Uterus (tissue), 4 donors: Measurements from ENCODE around the gene NUP88. TPM values are rescaled to one million over a fixed set of nuclear protein-coding genes. Genes with fewer than 3 reads are reported as not detected.

ENCODE experiments used
- DNase-seq, 2 donors: peaks; one replicate each; pipeline ENCODE4 v3.0.0-alpha.2; 2019 to 2020
- H3K27ac ChIP-seq, 2 donors: fragments of 200-600 bp; sonication (generic); 1 replicate in 1 of 2; 2 replicates in 1 of 2; pipeline ENCODE4 v1.5.1; 2016 to 2018
- H3K27me3 ChIP-seq, 2 donors: fragments of 200-600 bp; sonication (generic); one replicate each; pipeline ENCODE4 v1.5.1; 2018 to 2019; ENCODE audit warnings: control low read depth in 1 of 2
- H3K36me3 ChIP-seq, 2 donors: fragments of 200-600 bp; sonication (generic); one replicate each; pipeline ENCODE4 v1.5.1; 2019; ENCODE audit warnings: control low read depth in 1 of 2
- H3K4me1 ChIP-seq, 2 donors: fragments of 200-600 bp; sonication (generic); one replicate each; pipeline ENCODE4 v1.5.1; 2018 to 2019; ENCODE audit warnings: control low read depth in 1 of 2
- H3K4me3 ChIP-seq, 2 donors: fragments of 200-600 bp; sonication (generic); 1 replicate in 1 of 2; 2 replicates in 1 of 2; pipeline ENCODE4 v1.5.1; 2018 to 2019; ENCODE audit warnings: mild to moderate bottlenecking in 1 of 2
- H3K9me3 ChIP-seq, 2 donors: fragments of 200-600 bp; sonication (generic); one replicate each; pipeline ENCODE4 v1.5.1; 2019; ENCODE audit warnings: control low read depth in 1 of 2
- POLR2A ChIP-seq, 2 donors: fragments of 450-650 bp; IDR thresholded peaks; one replicate each; pipeline ENCODE4 v1.6.1; 2016; ENCODE audit warnings: antibody characterized with exemption in 2 of 2, mild to moderate bottlenecking in 1 of 2, moderate library complexity in 1 of 2
- intact Hi-C: fragments of 100-400 bp; cut with DNase I; formaldehyde crosslinking; loops from one replicate; pipeline ENCODE4 v1.15.1; 2023; ENCODE audit warnings: low total_unique reads
- total RNA-seq, 4 donors: library from RNA; depleted of rRNA in 3 of 4; stranded (reverse); fragments of >200 nt in 3 of 4; gene quantifications; one replicate each; pipeline versions ENCODE4 v1.1.0 to v1.2.4, GENCODE V29; 2014 to 2023
- TF ChIP-seq, protein P1 (sequence below), 4 experiments: fragments of 200-600 bp in 2 of 4; fragments of 450-650 bp in 2 of 4; sonication (generic) in 2 of 4; IDR thresholded peaks; one replicate each; pipeline ENCODE4 v1.5.1; 2016 to 2019; ENCODE audit warnings: antibody characterized with exemption in 4 of 4, mild to moderate bottlenecking in 2 of 4, moderate library complexity in 1 of 4
- donor health status: DM: yes; HTN: yes; CAD: no.

The NUP88 gene
- total RNA-seq, 4 donors from 2014 or later = 24.7 to 69.8 (median 52.3) TPM

DNA sequence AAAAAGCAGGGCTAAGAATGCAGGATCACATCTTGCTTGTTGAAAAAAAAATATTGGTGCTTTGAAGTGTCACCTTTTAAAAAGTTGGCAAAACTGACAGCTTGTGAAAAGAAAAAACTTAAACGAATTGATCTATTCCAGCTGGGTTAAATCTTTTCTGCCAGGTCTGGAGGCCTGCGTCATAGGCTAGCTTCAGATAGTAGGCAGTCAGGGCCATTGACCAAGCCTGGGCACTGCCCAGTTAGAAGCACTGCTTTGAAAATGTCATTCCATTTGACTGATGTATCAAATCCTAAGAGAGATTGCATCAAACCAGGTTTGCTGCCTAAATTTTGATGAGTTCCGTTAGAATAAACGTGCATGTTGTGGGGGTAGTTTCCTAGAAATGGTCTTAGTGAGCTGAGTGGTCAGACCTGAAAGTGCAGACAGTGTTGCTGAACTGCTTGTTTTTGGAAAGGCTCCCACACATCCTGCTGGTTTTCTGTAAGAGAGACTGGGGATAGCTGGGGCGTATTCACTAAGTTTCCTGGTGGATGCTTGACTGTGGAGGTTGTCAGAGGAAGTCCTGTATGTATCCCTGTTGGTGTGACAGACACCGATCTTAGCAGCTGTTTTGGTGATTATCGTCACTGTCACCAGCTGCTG lies 38.8 kb downstream of the NUP88 start:
- Histone ChIP-seq H3K36me3 (no peaks in the 10 kb centered on the region), H3K4me1 (no peaks in the 10 kb centered on the region), H3K9me3 (no peaks in the 10 kb centered on the region), H3K27me3 (no peaks in the 10 kb centered on the region), H3K4me3 (no peak overlapping the region), H3K27ac (no peak overlapping the region)
- intact Hi-C loops = no loop called here
- no peak for DNase-seq
- no peak for TF ChIP-seq POLR2A (IDR thresholded peaks at IDR 0.05)
- TF ChIP-seq, protein P1, sequence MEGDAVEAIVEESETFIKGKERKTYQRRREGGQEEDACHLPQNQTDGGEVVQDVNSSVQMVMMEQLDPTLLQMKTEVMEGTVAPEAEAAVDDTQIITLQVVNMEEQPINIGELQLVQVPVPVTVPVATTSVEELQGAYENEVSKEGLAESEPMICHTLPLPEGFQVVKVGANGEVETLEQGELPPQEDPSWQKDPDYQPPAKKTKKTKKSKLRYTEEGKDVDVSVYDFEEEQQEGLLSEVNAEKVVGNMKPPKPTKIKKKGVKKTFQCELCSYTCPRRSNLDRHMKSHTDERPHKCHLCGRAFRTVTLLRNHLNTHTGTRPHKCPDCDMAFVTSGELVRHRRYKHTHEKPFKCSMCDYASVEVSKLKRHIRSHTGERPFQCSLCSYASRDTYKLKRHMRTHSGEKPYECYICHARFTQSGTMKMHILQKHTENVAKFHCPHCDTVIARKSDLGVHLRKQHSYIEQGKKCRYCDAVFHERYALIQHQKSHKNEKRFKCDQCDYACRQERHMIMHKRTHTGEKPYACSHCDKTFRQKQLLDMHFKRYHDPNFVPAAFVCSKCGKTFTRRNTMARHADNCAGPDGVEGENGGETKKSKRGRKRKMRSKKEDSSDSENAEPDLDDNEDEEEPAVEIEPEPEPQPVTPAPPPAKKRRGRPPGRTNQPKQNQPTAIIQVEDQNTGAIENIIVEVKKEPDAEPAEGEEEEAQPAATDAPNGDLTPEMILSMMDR (IDR thresholded peaks at IDR 0.05) = no peak

DNA sequence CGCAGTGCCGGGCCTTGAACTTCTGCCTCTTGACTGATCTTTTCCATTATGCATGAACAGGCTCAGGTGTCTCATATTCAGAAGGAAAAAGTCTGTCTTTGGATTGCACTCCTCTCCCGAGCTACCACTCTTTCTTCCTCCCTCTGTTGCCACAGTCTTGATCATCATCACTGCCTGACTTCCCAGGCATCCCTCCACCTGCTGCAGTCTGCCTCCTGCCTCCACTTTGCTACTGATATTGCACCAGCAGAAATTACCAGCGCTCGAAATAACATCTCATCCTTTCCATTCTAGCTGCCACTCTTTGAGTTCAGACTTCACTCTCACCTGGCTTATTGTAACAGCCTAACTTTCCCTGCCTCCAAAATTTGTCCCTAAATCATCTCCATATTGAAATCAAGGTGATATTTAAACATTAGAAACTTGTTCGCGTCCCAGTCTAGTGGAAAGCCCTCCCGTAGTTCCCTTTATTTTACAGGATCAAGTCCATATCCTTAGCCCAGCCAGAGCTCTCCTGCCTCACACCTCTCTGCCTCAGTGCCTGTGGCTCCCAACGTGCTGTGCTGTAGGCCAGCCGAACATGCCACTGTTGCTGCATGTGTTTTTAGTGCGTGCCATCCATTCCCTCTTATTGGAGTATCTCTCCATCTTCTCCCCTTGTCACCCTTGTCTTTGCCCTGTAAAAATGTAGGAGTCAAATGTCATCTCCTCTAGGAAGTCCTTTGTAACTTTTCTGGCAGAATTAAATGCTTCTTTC lies 39.9 kb downstream of the NUP88 start:
- no peak overlapping the region for H3K4me3 ChIP-seq
- H3K9me3 ChIP-seq = no peaks in the 10 kb centered on the region
- H3K4me1 ChIP-seq = no peaks in the 10 kb centered on the region
- H3K27ac ChIP-seq = no peak overlapping the region
- TF ChIP-seq POLR2A (IDR thresholded peaks at IDR 0.05) = no peak
- TF ChIP-seq, protein P1 (IDR thresholded peaks at IDR 0.05) = no peak
- no peaks in the 10 kb centered on the region for H3K36me3 ChIP-seq
- H3K27me3 ChIP-seq = no peaks in the 10 kb centered on the region
- intact Hi-C loops = no loop called here
- no peak for DNase-seq

DNA sequence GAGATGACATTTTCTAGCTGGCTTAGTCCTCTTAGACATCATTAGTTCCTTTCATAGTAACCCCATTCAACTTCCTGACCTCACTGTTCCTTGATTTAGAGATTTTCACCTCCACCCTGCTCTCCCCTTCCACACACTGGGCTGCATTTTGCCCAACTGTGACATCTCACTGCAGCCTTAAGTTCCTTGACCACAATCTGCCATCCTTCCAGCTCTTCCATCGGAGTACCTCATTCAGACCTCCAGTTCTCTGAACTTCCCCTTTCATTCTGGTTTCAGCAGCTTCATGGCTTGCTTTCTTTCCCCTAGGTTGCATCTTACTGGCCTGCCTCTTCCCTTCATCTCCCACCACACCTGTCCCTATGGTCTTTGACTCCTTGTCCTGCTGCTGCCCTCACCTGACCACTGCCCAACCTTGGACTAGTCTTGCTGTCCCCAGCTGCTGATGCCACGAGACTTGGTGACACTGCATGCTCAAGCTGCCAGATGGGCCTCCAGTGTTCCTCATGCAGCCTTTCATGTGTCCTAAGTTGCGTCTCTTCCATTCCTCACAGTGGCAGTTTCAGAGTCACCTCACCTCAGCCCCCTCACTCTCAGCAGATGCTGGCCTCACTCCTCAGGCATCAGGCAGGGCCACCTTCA lies 40.8 kb downstream of the NUP88 start:
- no peaks in the 10 kb centered on the region for H3K4me1 ChIP-seq
- intact Hi-C loops = no loop called here

DNA sequence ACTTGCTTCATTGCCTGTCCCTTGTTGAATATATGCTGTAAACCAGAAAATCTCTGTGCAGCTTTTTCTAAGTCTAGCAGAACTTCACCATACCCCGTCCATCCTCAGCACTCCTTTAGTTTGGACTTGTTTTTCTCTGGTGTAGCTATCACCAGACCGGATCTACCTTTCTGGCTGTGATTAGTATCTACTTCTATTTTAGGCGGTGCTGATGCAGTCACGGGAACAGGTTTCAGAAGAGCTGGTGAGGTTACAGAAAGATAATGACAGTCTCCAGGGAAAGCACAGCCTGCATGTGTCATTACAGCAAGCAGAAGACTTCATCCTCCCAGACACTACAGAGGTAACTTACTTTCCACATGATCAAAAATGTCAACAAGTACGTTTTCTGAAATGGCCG lies 46.4 kb downstream of the NUP88 start:
- no peak overlapping the region for H3K4me3 ChIP-seq
- no peak overlapping the region for H3K27ac ChIP-seq
- no peak for DNase-seq
- intact Hi-C loops = no loop called here
- H3K9me3 ChIP-seq = no peaks in the 10 kb centered on the region
- no peaks in the 10 kb centered on the region for H3K27me3 ChIP-seq
- TF ChIP-seq, protein P1 (IDR thresholded peaks at IDR 0.05) = no peak
- no peak for TF ChIP-seq POLR2A (IDR thresholded peaks at IDR 0.05)
- H3K36me3 ChIP-seq = no peaks in the 10 kb centered on the region
- H3K4me1 ChIP-seq = no peaks in the 10 kb centered on the region

More for the DNA sequence above, 40.8 kb downstream of the NUP88 start:
- Histone ChIP-seq H3K9me3 (no peaks in the 10 kb centered on the region), H3K27me3 (no peaks in the 10 kb centered on the region), H3K36me3 (no peaks in the 10 kb centered on the region), H3K27ac (no peak overlapping the region), H3K4me3 (no peak overlapping the region)
- no peak for DNase-seq
- TF ChIP-seq POLR2A (IDR thresholded peaks at IDR 0.05) = no peak
- TF ChIP-seq, protein P1 (IDR thresholded peaks at IDR 0.05) = no peak

DNA sequence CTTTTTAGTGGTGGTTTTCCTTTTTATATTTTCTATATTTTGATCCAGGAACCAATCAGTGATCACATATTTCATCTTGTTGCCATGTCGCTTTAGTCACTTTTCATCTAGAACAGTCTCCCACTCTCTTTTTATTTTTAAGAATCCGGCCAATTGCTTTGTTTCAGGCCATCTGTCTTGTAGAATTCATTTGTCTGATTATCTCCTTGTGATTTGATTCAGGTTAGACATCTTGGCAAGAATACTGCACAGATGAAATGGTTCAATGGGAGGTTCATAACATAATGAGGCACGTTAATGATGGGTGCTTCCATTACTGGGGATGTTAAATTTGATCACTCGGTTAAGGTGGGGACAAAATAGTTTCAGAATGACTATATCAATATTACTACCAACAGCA lies 49.1 kb downstream of the NUP88 start:
- DNase-seq = no peak
- Histone ChIP-seq H3K4me3 (no peak overlapping the region), H3K4me1 (no peaks in the 10 kb centered on the region), H3K36me3 (no peaks in the 10 kb centered on the region), H3K27ac (no peak overlapping the region), H3K27me3 (no peaks in the 10 kb centered on the region), H3K9me3 (no peaks in the 10 kb centered on the region)
- no peak for TF ChIP-seq POLR2A (IDR thresholded peaks at IDR 0.05)
- TF ChIP-seq, protein P1 (IDR thresholded peaks at IDR 0.05) = no peak
- intact Hi-C loops = no loop called here
